NT2/D1 (cell line): ENCODE measurements around the gene BMPR1B.

ENCODE experiments used
- SUZ12 ChIP-seq: IDR thresholded peaks from 2 replicates; pipeline ENCODE4 v1.6.1; 2011; ENCODE audit not compliant: insufficient read length, insufficient read depth; ENCODE audit errors: extremely low read depth
- YY1 ChIP-seq: IDR thresholded peaks from 2 replicates; pipeline ENCODE4 v1.6.1; 2011; ENCODE audit not compliant: insufficient read length, insufficient read depth
- ZNF274 ChIP-seq: IDR thresholded peaks from 2 replicates; pipeline ENCODE4 v1.6.1; 2011; ENCODE audit warnings: mild to moderate bottlenecking, low read depth, low read length

- no peak for TF ChIP-seq SUZ12
- TF ChIP-seq YY1 = no peak
- no peak for TF ChIP-seq ZNF274
These were observed 301.9 kb downstream of the BMPR1B start for GRCh38 chr4:95059663-95060062.
